Skeletal muscle tissue (tissue), 4 donors: ENCODE measurements around the gene ITSN1. TPM values are rescaled to one million over a fixed set of nuclear protein-coding genes. Genes with fewer than 3 reads are reported as not detected.
"Not testable (repeated sequence)": the region's sequence is repeated elsewhere in the genome, so short reads cannot be mapped to it uniquely, and the experiment has no call there.

Experiments used
- H3K27ac ChIP-seq: one replicate; pipeline ENCODE4 v1.7.0; 2013; ENCODE audit warnings: mild to moderate bottlenecking, low read depth, low read length, inconsistent platforms
- H3K27me3 ChIP-seq, 3 donors: one replicate each; pipeline ENCODE4 v1.7.0; 2013; ENCODE audit warnings: low read length in 3 of 3; ENCODE audit not compliant: control insufficient read depth in 3 of 3, insufficient read depth in 3 of 3
- H3K36me3 ChIP-seq, 3 donors: one replicate each; pipeline ENCODE4 v1.7.0; 2013; ENCODE audit warnings: low read length in 3 of 3; ENCODE audit not compliant: control insufficient read depth in 3 of 3, insufficient read depth in 3 of 3
- H3K4me1 ChIP-seq, 3 donors: one replicate each; pipeline ENCODE4 v1.7.0; 2013; ENCODE audit warnings: low read length in 3 of 3, mild to moderate bottlenecking in 3 of 3; ENCODE audit not compliant: control insufficient read depth in 3 of 3, insufficient read depth in 3 of 3
- H3K4me3 ChIP-seq, 3 donors: one replicate each; pipeline ENCODE4 v1.7.0; 2013; ENCODE audit warnings: low read length in 3 of 3
- H3K9ac ChIP-seq, 3 donors: one replicate each; pipeline ENCODE4 v1.7.0; 2013; ENCODE audit warnings: low read length in 3 of 3, mild to moderate bottlenecking in 3 of 3, moderate library complexity in 2 of 3, low read depth in 1 of 3
- H3K9me3 ChIP-seq, 3 donors: one replicate each; pipeline ENCODE4 v1.7.0; 2013; ENCODE audit warnings: low read length in 3 of 3; ENCODE audit not compliant: control insufficient read depth in 3 of 3
- total RNA-seq: library from RNA; depleted of rRNA; stranded (reverse); fragments of >200 nt; gene quantifications from one replicate; pipeline ENCODE4 v1.2.3, GENCODE V29; 2014
- donor health status: Osteomylitis.

Gene ITSN1
- total RNA-seq, 1 donor from 2014 or later: 21.4 TPM

- Histone ChIP-seq H3K36me3 (peaks cover 7 to 24% (median 23%) of the 10 kb centered on the region in 3 donors), H3K4me3 (peak within 1 kb of the TSS; percentile 90 to 99 (median 98)), H3K27ac (peak within 1 kb of the TSS; percentile 78), H3K27me3 (no peaks in the 10 kb centered on the region), H3K9ac (peak within 1 kb of the TSS; percentile 85 to 99 (median 98)), H3K9me3 (no peaks in the 10 kb centered on the region), H3K4me1 (peaks cover 9 to 16% (median 15%) of the 10 kb centered on the region in 3 donors)
These were observed 273.3 kb downstream of the ITSN1 start, which contains the start of gene ATP5PO for GRCh38 chr21:33915368-33916199. Gene ATP5PO (minus strand): TSS chr21:33915804. CDS start chr21:33915763, 41 bp downstream.

GRCh38 chr21:33916200-33916567 is 273.9 kb downstream of the ITSN1 start:
- peak overlapping the region; percentile 1 to 63 (median 58) for H3K9ac ChIP-seq
- peak overlapping the region; percentile 78 for H3K27ac ChIP-seq
- H3K27me3 ChIP-seq: no peaks in the 10 kb centered on the region
- H3K4me1 ChIP-seq: peaks cover 9 to 16% (median 15%) of the 10 kb centered on the region in 3 donors
- H3K4me3 ChIP-seq: peak overlapping the region; percentile 90 to 99 (median 98)
- H3K9me3 ChIP-seq: no peaks in the 10 kb centered on the region
- H3K36me3 ChIP-seq: peaks cover 7 to 19% (median 18%) of the 10 kb centered on the region in 3 donors

- Histone ChIP-seq H3K9me3 (no peaks in the 10 kb centered on the region), H3K9ac (no peak overlapping the region), H3K4me1 (peaks cover 9 to 16% (median 15%) of the 10 kb centered on the region in 3 donors), H3K27me3 (no peaks in the 10 kb centered on the region), H3K4me3 (no peak overlapping the region), H3K27ac (no peak overlapping the region), H3K36me3 (peaks cover 0 to 10% (median 8%) of the 10 kb centered on the region in 3 donors)
These were observed 275.1 kb downstream of the ITSN1 start for GRCh38 chr21:33917421-33917820.

- Histone ChIP-seq H3K4me3 (peak overlapping the region in 2 of 3 donors; percentile 34 to 52), H3K4me1 (peaks cover 3 to 9% (median 9%) of the 10 kb centered on the region in 3 donors), H3K36me3 (no peaks in the 10 kb centered on the region), H3K9me3 (no peaks in the 10 kb centered on the region), H3K27me3 (no peaks in the 10 kb centered on the region), H3K9ac (no peak overlapping the region), H3K27ac (no peak overlapping the region)
These were observed 281.9 kb downstream of the ITSN1 start for GRCh38 chr21:33924079-33924765.

- Histone ChIP-seq H3K36me3 (no peaks in the 10 kb centered on the region), H3K9ac (no peak overlapping the region), H3K9me3 (no peaks in the 10 kb centered on the region), H3K4me1 (peaks cover 3 to 9% (median 9%) of the 10 kb centered on the region in 3 donors), H3K27me3 (no peaks in the 10 kb centered on the region), H3K4me3 (no peak overlapping the region), H3K27ac (no peak overlapping the region)
These were observed 282.4 kb downstream of the ITSN1 start for GRCh38 chr21:33924766-33925100.

GRCh38 chr21:33926248-33926647 is 283.9 kb downstream of the ITSN1 start:
- not testable (repeated sequence) for H3K9ac ChIP-seq, H3K27ac ChIP-seq

GRCh38 chr21:33931052-33931798 is 288.9 kb downstream of the ITSN1 start:
- H3K27ac ChIP-seq, H3K9me3 ChIP-seq, H3K27me3 ChIP-seq, H3K36me3 ChIP-seq, H3K4me1 ChIP-seq: not testable (repeated sequence)
- Histone ChIP-seq H3K4me3 (peak overlapping the region; percentile 66 to 79 (median 69)), H3K9ac (peak overlapping the region in 2 of 3 donors; percentile 34 to 72)

More at GRCh38 chr21:33926248-33926647, 283.9 kb downstream of the ITSN1 start:
- H3K4me3 ChIP-seq, H3K27me3 ChIP-seq, H3K9me3 ChIP-seq, H3K36me3 ChIP-seq, H3K4me1 ChIP-seq: not testable (repeated sequence)

GRCh38 chr21:33931799-33932390 is 289.6 kb downstream of the ITSN1 start:
- Histone ChIP-seq H3K27ac (peak overlapping the region; percentile 1), H3K36me3 (no peaks in the 10 kb centered on the region), H3K4me1 (peaks cover 0 to 14% (median 4%) of the 10 kb centered on the region in 3 donors), H3K4me3 (peak overlapping the region; percentile 66 to 79 (median 69)), H3K9ac (peak overlapping the region; percentile 34 to 72 (median 69)), H3K9me3 (no peaks in the 10 kb centered on the region), H3K27me3 (no peaks in the 10 kb centered on the region)

- Histone ChIP-seq H3K36me3 (no peaks in the 10 kb centered on the region), H3K4me1 (peaks cover 0 to 14% (median 4%) of the 10 kb centered on the region in 3 donors), H3K4me3 (peak overlapping the region in 2 of 3 donors; percentile 69 to 79), H3K9ac (no peak overlapping the region), H3K9me3 (no peaks in the 10 kb centered on the region), H3K27me3 (no peaks in the 10 kb centered on the region), H3K27ac (no peak overlapping the region)
These were observed 290.4 kb downstream of the ITSN1 start for GRCh38 chr21:33932731-33933130.
